Neural cell (in vitro differentiated cells): ENCODE data around the gene TMEM255B. TPM values are rescaled to one million over a fixed set of nuclear protein-coding genes. Genes with fewer than 3 reads are reported as not detected.

ENCODE experiments used
- H2AFZ ChIP-seq: fragments of 200-600, 300-800 bp; sonication (generic), shearing (Covaris generic); 2 replicates; pipeline ENCODE4 v1.6.0; 2014; ENCODE audit warnings: low read depth, mild to moderate bottlenecking, antibody characterized with exemption, low read length, moderate library complexity
- H3F3A ChIP-seq: fragments of 200-600 bp; shearing (Covaris generic); 2 replicates; pipeline ENCODE4 v1.6.1; 2016; ENCODE audit warnings: mild to moderate bottlenecking, moderate library complexity, mixed read lengths, antibody characterized with exemption, low read length; ENCODE audit not compliant: insufficient read depth, poor library complexity, severe bottlenecking
- H3K27ac ChIP-seq: fragments of 200-600, 300-800 bp; sonication (generic), shearing (Covaris generic); 2 replicates; pipeline ENCODE4 v1.5.1; 2014; ENCODE audit warnings: mild to moderate bottlenecking, low read length, moderate library complexity
- H3K27me3 ChIP-seq: fragments of 300-800, 200-600 bp; sonication (generic), shearing (Covaris generic); 2 replicates; pipeline ENCODE4 v1.6.0; 2014; ENCODE audit warnings: mild to moderate bottlenecking, low read depth, low read length, moderate library complexity; ENCODE audit not compliant: insufficient read depth
- H3K36me3 ChIP-seq: fragments of 300-800, 200-600 bp; sonication (generic), shearing (Covaris generic); 2 replicates; pipeline ENCODE4 v1.5.1; 2014; ENCODE audit warnings: mild to moderate bottlenecking, antibody characterized with exemption, low read length, moderate library complexity; ENCODE audit not compliant: insufficient read depth
- H3K4me2 ChIP-seq: fragments of 300-800, 200-600 bp; sonication (generic), shearing (Covaris generic); 2 replicates; pipeline ENCODE4 v1.6.0; 2014; ENCODE audit warnings: mild to moderate bottlenecking, low read length
- H3K4me3 ChIP-seq: fragments of 300-800, 200-600 bp; sonication (generic), shearing (Covaris generic); 2 replicates; pipeline ENCODE4 v1.5.1; 2014; ENCODE audit warnings: mild to moderate bottlenecking, low read length, moderate library complexity
- H3K79me2 ChIP-seq: fragments of 200-600 bp; shearing (Covaris generic); replicated peaks from 2 replicates; pipeline ENCODE4 v1.6.0; 2014; ENCODE audit warnings: mild to moderate bottlenecking, low read length, moderate library complexity; ENCODE audit not compliant: insufficient read depth
- H3K9ac ChIP-seq: fragments of 300-800, 200-600 bp; sonication (generic), shearing (Covaris generic); 2 replicates; pipeline ENCODE4 v1.6.1; 2016; ENCODE audit warnings: mild to moderate bottlenecking, low read length, mixed read lengths
- H3K9me2 ChIP-seq: fragments of 200-600 bp; shearing (Covaris generic); 2 replicates; pipeline ENCODE4 v1.6.1; 2016; ENCODE audit warnings: mild to moderate bottlenecking, low read length, mixed read lengths; ENCODE audit not compliant: insufficient read depth
- H3K9me3 ChIP-seq: fragments of 200-600, 300-800 bp; sonication (generic), shearing (Covaris generic); 2 replicates; pipeline ENCODE4 v1.6.1; 2016; ENCODE audit warnings: mild to moderate bottlenecking, mixed run types, low read length, moderate library complexity, mixed read lengths
- H4K20me1 ChIP-seq: fragments of 200-600 bp; shearing (Covaris generic); 2 replicates; pipeline ENCODE4 v1.6.1; 2016; ENCODE audit warnings: mild to moderate bottlenecking, mixed run types; ENCODE audit not compliant: insufficient read depth
- CTCF ChIP-seq: fragments of 450-650 bp; IDR thresholded peaks from 2 replicates; pipeline ENCODE4 v1.5.1; 2014; ENCODE audit warnings: antibody characterized with exemption, mild to moderate bottlenecking, moderate library complexity; ENCODE audit not compliant: poor library complexity, severe bottlenecking
- EP300 ChIP-seq: fragments of 450-650 bp; conservative IDR thresholded peaks from 2 replicates; pipeline ENCODE4 v1.6.1; 2014; ENCODE audit warnings: antibody characterized with exemption, mild to moderate bottlenecking, moderate library complexity; ENCODE audit not compliant: poor library complexity, severe bottlenecking
- EZH2 ChIP-seq: fragments of 200-600, 300-800 bp; shearing (Covaris generic), sonication (generic); IDR thresholded peaks from 2 replicates; pipeline ENCODE4 v1.6.1; 2014; ENCODE audit warnings: antibody characterized with exemption, low read length, borderline replicate concordance, mild to moderate bottlenecking; ENCODE audit not compliant: insufficient read depth, poor library complexity, severe bottlenecking
- MXI1 ChIP-seq: fragments of 450-650 bp; conservative IDR thresholded peaks from 2 replicates; pipeline ENCODE4 v1.6.1; 2014; ENCODE audit warnings: antibody characterized with exemption, mild to moderate bottlenecking; ENCODE audit not compliant: poor library complexity, severe bottlenecking
- POLR2AphosphoS5 ChIP-seq: IDR thresholded peaks from 2 replicates; pipeline ENCODE4 v1.6.1; 2012
- RAD21 ChIP-seq: fragments of 450-650 bp; conservative IDR thresholded peaks from 2 replicates; pipeline ENCODE4 v1.6.1; 2014; ENCODE audit warnings: antibody characterized with exemption, mild to moderate bottlenecking, moderate library complexity
- SMC3 ChIP-seq: fragments of 450-650 bp; conservative IDR thresholded peaks from 2 replicates; pipeline ENCODE4 v1.6.1; 2014; ENCODE audit warnings: antibody characterized with exemption, mild to moderate bottlenecking, moderate library complexity; ENCODE audit not compliant: poor library complexity
- TAF1 ChIP-seq: IDR thresholded peaks from 2 replicates; pipeline ENCODE4 v1.6.1; 2012; ENCODE audit warnings: low read depth
- polyA plus RNA-seq: library from polyadenylated mRNA; depleted of rRNA; stranded (reverse); fragments of >200 nt; gene quantifications from 2 replicates; pipeline ENCODE4 v1.2.3, GENCODE V29; 2014
- TF ChIP-seq, protein P1 (sequence below): IDR thresholded peaks from 2 replicates; pipeline ENCODE4 v1.6.1; 2012; ENCODE audit warnings: borderline replicate concordance

TMEM255B gene
- polyA plus RNA-seq, 1 donor from 2014 or later = not detected

- no peaks in the 10 kb centered on the region for H3K79me2 ChIP-seq
- H4K20me1 ChIP-seq = no peaks in the 10 kb centered on the region
- no peak overlapping the region for H3K4me2 ChIP-seq
Observed at GRCh38 chr13:113860665-113861432, 101.8 kb downstream of the TMEM255B start.

GRCh38 chr13:113861433-113862030 lies 102.5 kb downstream of the TMEM255B start:
- H3K79me2 ChIP-seq = no peaks in the 10 kb centered on the region
- no peaks in the 10 kb centered on the region for H3K9me3 ChIP-seq
- no peaks in the 10 kb centered on the region for H3K9me2 ChIP-seq
- H3K4me3 ChIP-seq = no peak overlapping the region
- no peak overlapping the region for H3K4me2 ChIP-seq
- no peak overlapping the region for H3K9ac ChIP-seq
- H3K36me3 ChIP-seq = no peaks in the 10 kb centered on the region
- no peaks in the 10 kb centered on the region for H4K20me1 ChIP-seq
- no peak overlapping the region for H2AFZ ChIP-seq
- H3F3A ChIP-seq = no peaks in the 10 kb centered on the region
- H3K27ac ChIP-seq = no peak overlapping the region
- H3K27me3 ChIP-seq = no peaks in the 10 kb centered on the region
- no peak for TF ChIP-seq EP300
- TF ChIP-seq SMC3 = no peak
- TF ChIP-seq, protein P1, sequence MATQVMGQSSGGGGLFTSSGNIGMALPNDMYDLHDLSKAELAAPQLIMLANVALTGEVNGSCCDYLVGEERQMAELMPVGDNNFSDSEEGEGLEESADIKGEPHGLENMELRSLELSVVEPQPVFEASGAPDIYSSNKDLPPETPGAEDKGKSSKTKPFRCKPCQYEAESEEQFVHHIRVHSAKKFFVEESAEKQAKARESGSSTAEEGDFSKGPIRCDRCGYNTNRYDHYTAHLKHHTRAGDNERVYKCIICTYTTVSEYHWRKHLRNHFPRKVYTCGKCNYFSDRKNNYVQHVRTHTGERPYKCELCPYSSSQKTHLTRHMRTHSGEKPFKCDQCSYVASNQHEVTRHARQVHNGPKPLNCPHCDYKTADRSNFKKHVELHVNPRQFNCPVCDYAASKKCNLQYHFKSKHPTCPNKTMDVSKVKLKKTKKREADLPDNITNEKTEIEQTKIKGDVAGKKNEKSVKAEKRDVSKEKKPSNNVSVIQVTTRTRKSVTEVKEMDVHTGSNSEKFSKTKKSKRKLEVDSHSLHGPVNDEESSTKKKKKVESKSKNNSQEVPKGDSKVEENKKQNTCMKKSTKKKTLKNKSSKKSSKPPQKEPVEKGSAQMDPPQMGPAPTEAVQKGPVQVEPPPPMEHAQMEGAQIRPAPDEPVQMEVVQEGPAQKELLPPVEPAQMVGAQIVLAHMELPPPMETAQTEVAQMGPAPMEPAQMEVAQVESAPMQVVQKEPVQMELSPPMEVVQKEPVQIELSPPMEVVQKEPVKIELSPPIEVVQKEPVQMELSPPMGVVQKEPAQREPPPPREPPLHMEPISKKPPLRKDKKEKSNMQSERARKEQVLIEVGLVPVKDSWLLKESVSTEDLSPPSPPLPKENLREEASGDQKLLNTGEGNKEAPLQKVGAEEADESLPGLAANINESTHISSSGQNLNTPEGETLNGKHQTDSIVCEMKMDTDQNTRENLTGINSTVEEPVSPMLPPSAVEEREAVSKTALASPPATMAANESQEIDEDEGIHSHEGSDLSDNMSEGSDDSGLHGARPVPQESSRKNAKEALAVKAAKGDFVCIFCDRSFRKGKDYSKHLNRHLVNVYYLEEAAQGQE = no peak
- no peak for TF ChIP-seq TAF1
- TF ChIP-seq POLR2AphosphoS5 = no peak
- no peak for TF ChIP-seq MXI1
- no peak for TF ChIP-seq CTCF

More at GRCh38 chr13:113860665-113861432, 101.8 kb downstream of the TMEM255B start:
- H2AFZ ChIP-seq = no peak overlapping the region
- no peaks in the 10 kb centered on the region for H3K9me3 ChIP-seq
- no peaks in the 10 kb centered on the region for H3K36me3 ChIP-seq
- no peaks in the 10 kb centered on the region for H3K9me2 ChIP-seq
- no peak overlapping the region for H3K9ac ChIP-seq
- H3K27me3 ChIP-seq = no peaks in the 10 kb centered on the region
- no peaks in the 10 kb centered on the region for H3F3A ChIP-seq
- no peak overlapping the region for H3K4me3 ChIP-seq
- no peak overlapping the region for H3K27ac ChIP-seq
- no peak for TF ChIP-seq TAF1
- no peak for TF ChIP-seq POLR2AphosphoS5
- TF ChIP-seq, protein P1 = no peak
- TF ChIP-seq CTCF = no peak
- no peak for TF ChIP-seq SMC3
- TF ChIP-seq EP300 = no peak
- no peak for TF ChIP-seq RAD21
- no peak for TF ChIP-seq MXI1
- TF ChIP-seq EZH2 = no peak
